Measurements from ENCODE around the gene C10orf53.

DNA sequence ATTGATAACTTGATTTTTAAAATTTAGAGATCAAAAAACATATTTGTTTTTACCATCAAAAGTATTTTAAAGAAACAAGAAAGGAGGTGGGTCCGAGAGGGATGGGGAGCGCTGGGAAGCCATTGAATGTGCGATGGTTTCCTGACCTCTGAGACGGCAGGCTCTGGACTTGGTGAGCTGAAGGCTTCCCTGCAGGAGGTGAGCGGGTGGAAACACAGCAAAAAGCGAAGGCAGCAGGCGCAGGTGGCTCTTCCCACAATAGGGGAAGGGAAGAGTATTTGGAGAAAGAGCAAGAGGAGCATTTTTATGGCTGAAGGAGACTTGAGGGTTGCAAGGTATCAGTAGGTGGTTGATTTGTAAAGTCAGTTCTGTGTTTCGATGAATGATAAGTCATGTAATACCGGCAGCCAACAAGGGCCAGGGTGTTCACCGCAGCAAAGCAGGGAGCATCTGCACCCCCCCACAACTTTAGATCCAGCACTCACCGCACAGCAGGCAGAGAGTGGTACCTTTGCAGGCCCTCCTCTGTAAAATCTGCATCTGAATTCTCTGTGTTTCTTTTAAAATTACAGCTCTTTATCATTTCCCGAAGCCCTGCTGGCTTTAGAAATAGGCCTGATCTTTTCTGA, 10.5 kb downstream of the C10orf53 start:
- TF ChIP-seq, protein P1, sequence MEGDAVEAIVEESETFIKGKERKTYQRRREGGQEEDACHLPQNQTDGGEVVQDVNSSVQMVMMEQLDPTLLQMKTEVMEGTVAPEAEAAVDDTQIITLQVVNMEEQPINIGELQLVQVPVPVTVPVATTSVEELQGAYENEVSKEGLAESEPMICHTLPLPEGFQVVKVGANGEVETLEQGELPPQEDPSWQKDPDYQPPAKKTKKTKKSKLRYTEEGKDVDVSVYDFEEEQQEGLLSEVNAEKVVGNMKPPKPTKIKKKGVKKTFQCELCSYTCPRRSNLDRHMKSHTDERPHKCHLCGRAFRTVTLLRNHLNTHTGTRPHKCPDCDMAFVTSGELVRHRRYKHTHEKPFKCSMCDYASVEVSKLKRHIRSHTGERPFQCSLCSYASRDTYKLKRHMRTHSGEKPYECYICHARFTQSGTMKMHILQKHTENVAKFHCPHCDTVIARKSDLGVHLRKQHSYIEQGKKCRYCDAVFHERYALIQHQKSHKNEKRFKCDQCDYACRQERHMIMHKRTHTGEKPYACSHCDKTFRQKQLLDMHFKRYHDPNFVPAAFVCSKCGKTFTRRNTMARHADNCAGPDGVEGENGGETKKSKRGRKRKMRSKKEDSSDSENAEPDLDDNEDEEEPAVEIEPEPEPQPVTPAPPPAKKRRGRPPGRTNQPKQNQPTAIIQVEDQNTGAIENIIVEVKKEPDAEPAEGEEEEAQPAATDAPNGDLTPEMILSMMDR (IDR thresholded peaks at IDR 0.05): no peak
- TF ChIP-seq POLR2AphosphoS5 (IDR thresholded peaks at IDR 0.05): no peak
- no peak for TF ChIP-seq POLR2A (IDR thresholded peaks at IDR 0.05)
